VCaP (cell line): ENCODE data around the gene NXN.

Experiments
- H3K27ac ChIP-seq: fragments of 450-650 bp; 2 replicates; pipeline ENCODE4 v1.5.1; 2017
- TF ChIP-seq, protein P1 (sequence below): fragments of 450-650 bp; conservative IDR thresholded peaks from 2 replicates; pipeline ENCODE4 v1.5.1; 2017; ENCODE audit warnings: mild to moderate bottlenecking, moderate library complexity

NXN gene

GRCh38 chr17:979539-980405 lies at the start of gene NXN:
TSS of gene NXN (minus strand) at chr17:979776.
- peak within 1 kb of the TSS; percentile 65 for H3K27ac ChIP-seq
- TF ChIP-seq, protein P1, sequence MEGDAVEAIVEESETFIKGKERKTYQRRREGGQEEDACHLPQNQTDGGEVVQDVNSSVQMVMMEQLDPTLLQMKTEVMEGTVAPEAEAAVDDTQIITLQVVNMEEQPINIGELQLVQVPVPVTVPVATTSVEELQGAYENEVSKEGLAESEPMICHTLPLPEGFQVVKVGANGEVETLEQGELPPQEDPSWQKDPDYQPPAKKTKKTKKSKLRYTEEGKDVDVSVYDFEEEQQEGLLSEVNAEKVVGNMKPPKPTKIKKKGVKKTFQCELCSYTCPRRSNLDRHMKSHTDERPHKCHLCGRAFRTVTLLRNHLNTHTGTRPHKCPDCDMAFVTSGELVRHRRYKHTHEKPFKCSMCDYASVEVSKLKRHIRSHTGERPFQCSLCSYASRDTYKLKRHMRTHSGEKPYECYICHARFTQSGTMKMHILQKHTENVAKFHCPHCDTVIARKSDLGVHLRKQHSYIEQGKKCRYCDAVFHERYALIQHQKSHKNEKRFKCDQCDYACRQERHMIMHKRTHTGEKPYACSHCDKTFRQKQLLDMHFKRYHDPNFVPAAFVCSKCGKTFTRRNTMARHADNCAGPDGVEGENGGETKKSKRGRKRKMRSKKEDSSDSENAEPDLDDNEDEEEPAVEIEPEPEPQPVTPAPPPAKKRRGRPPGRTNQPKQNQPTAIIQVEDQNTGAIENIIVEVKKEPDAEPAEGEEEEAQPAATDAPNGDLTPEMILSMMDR, result peak; percentile 60

GRCh38 chr17:1027044-1027443 lies 47.5 kb upstream of the NXN start:
- H3K27ac ChIP-seq, result no peak overlapping the region
- TF ChIP-seq, protein P1, result no peak

- TF ChIP-seq, protein P1, result no peak
- H3K27ac ChIP-seq, result no peak overlapping the region
Observed at GRCh38 chr17:1026599-1026975, 47.0 kb upstream of the NXN start.

GRCh38 chr17:1025733-1026598 lies 46.4 kb upstream of the NXN start:
- H3K27ac ChIP-seq, result no peak overlapping the region
- TF ChIP-seq, protein P1, result no peak

DNA sequence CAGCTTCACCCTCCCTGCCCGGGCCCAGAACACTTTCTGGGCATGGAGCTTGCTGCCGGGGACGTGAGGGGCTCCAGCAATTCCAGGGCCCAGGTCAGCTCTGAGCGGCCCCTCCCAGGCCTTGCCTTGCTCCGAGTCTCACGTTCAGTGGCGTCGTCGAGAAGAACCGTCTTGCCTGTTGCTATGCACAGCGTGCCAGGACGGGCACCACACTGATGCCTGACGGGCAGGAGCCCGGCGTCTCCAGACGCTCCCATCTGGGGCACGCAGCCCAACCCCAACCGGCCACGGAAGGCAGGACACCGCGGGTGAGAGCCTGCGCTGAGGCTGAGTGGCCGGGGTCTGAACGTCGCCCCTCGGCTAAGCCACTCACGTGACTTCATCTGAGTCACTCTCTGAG lies 44.5 kb upstream of the NXN start:
- H3K27ac ChIP-seq, result no peak overlapping the region
- TF ChIP-seq, protein P1, result no peak

GRCh38 chr17:1022278-1023024 lies 42.9 kb upstream of the NXN start:
- TF ChIP-seq, protein P1, result no peak
- H3K27ac ChIP-seq, result no peak overlapping the region

DNA sequence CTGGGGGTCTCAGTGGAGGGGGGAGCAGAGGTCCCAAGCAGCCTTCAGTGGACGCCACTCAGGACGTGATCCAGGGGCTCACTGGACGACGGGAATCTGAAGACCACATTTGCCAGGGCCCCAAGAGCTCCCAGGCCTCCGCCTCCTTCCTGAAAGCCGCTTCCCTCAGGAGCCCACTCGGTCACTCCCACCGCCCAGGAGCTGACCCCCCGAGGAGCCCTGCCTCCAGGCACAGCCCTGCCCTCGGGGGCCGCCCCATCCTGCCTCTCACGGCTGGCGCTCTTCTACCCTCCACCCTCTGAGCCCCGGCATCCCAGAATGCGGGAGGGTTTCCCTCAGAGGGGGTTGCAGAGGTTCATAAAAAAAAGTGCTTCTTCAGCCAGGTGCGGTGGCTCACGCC lies 41.6 kb upstream of the NXN start:
- TF ChIP-seq, protein P1, result no peak
- H3K27ac ChIP-seq, result no peak overlapping the region
